GM23248 (cell line): ENCODE measurements around the gene SEMA3C.

Experiments
- EZH2 ChIP-seq: fragments of 200-600 bp; sonication (generic); IDR thresholded peaks from 2 replicates; pipeline ENCODE4 v1.6.1; 2018; ENCODE audit warnings: antibody characterized with exemption, mild to moderate bottlenecking; ENCODE audit not compliant: insufficient read depth, poor library complexity, severe bottlenecking
- EZH2phosphoT487 ChIP-seq: fragments of 200-600 bp; sonication (generic); IDR thresholded peaks from 2 replicates; pipeline ENCODE4 v1.6.1; 2018; ENCODE audit warnings: antibody characterized with exemption, moderate library complexity, mild to moderate bottlenecking, low read depth; ENCODE audit not compliant: insufficient read depth

GRCh38 chr7:80763289-80763688, 155.6 kb downstream of the SEMA3C start:
- no peak for TF ChIP-seq EZH2
- no peak for TF ChIP-seq EZH2phosphoT487
